Small intestine (tissue), 7 donors: ENCODE data around the gene ZFPM1. TPM values are rescaled to one million over a fixed set of nuclear protein-coding genes. Genes with fewer than 3 reads are reported as not detected.

ENCODE experiments used
- DNase-seq, 2 donors: peaks; one replicate each; pipeline versions ENCODE4 v3.0.0 to v3.0.0-alpha.2; 2013
- FAIRE-seq: peaks from 2 replicates; lab custom pipeline; 2012; peaks lifted over from hg19 to GRCh38; lab: Jason Lieb, UNC
- H3K27ac ChIP-seq, 3 donors: one replicate each; pipeline ENCODE4 v1.5.1; 2013; ENCODE audit warnings: low read length in 2 of 3, mild to moderate bottlenecking in 2 of 3, control low read depth in 1 of 3, inconsistent platforms in 1 of 3, low read depth in 1 of 3, moderate library complexity in 1 of 3
- H3K27me3 ChIP-seq, 3 donors: one replicate each; pipeline ENCODE4 v1.6.1; 2013; ENCODE audit warnings: low read length in 3 of 3, inconsistent platforms in 1 of 3; ENCODE audit not compliant: control insufficient read depth in 3 of 3, insufficient read depth in 3 of 3
- H3K36me3 ChIP-seq, 3 donors: one replicate each; pipeline ENCODE4 v1.6.1; 2013; ENCODE audit warnings: low read length in 3 of 3, inconsistent platforms in 1 of 3, low read depth in 1 of 3, mild to moderate bottlenecking in 1 of 3, moderate library complexity in 1 of 3; ENCODE audit not compliant: control insufficient read depth in 3 of 3, insufficient read depth in 2 of 3
- H3K4me1 ChIP-seq, 3 donors: one replicate each; pipeline ENCODE4 v1.6.1; 2013; ENCODE audit warnings: low read length in 2 of 3, inconsistent platforms in 1 of 3, low read depth in 1 of 3, mild to moderate bottlenecking in 1 of 3, moderate library complexity in 1 of 3; ENCODE audit not compliant: control insufficient read depth in 3 of 3, insufficient read depth in 2 of 3
- H3K4me3 ChIP-seq, 3 donors: one replicate each; pipeline ENCODE4 v1.5.1; 2013; ENCODE audit warnings: low read length in 3 of 3, control low read depth in 1 of 3, inconsistent platforms in 1 of 3, low read depth in 1 of 3, mild to moderate bottlenecking in 1 of 3, moderate library complexity in 1 of 3
- H3K9me3 ChIP-seq, 2 donors: one replicate each; pipeline ENCODE4 v1.6.1; 2013; ENCODE audit warnings: low read depth in 1 of 2, low read length in 1 of 2; ENCODE audit not compliant: control insufficient read depth in 2 of 2, insufficient read depth in 1 of 2
- WGBS, 3 donors: extraction: QIAGEN DNeasy Blood & Tissue Kit; methylation state at CpG; one replicate each; pipeline ENCODE4 v1.1.7; 2013; 5-methylcytosine and 5-hydroxymethylcytosine counted together
- polyA plus RNA-seq, 4 donors: library from polyadenylated mRNA; stranded (reverse) in 3 of 4; unstranded in 1 of 4; fragments of 200-250 nt in 3 of 4; fragments of 120-200 nt in 1 of 4; gene quantifications; one replicate each; pipeline versions ENCODE4 v1.2.1 to v1.2.3, GENCODE V29; 2013
- donor health status: healthy with polysubstance abuse.
- donor health status: control.
- donor health status: control.
- donor health status: Bipolar disorder and iron deficiency.
- donor health status: healthy.

Gene ZFPM1
- polyA plus RNA-seq, 4 donors = 8.1 to 26.6 (median 12.0) TPM

DNA sequence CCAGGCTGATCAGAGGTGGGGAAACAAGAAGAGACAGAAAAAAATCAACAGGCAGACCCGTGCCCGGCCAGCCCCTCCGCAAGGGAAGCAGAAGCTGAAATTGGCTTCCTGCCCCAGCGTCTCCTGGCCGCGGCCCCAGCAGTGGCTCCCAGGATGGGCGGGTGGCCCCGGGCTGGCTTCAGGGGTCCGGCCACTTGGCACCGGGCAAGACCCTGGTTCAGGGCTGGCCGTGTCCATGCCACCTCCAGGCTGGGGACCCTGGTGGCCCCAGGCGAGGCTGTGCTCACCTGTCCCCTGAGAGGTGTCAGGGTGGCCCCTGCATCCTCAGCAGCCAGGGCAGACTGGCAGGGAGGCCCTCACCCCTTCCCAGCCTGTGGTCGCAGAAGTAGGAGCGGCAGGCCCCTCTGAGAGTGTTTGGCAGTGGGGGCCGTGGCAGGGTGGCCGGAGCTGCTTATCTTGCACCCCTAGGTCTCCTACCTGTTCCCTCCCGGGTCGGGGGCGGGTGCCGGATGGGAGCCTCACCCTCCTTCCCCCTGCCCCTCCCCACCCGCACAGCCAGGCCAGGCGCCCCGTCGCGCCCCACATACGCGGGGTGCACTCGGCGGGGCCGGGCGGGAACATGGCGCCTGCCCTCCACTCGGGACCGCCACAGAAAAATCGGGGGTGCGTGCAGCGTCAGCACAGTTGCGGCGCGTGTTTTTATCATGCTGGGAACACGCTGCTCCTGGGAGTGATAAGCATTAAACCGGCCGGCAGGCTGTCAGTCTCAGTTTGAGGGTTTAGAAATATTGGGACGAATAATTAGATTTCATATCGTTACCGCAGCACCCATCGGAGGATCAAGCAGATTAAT lies 70.5 kb downstream of the ZFPM1 start:
- FAIRE-seq = no peak
- H3K9me3 ChIP-seq = no peaks in the 10 kb centered on the region
- peaks cover 7 to 56% (median 9%) of the 10 kb centered on the region in 3 donors for H3K4me1 ChIP-seq
- WGBS, 3 donors = 51 to 54% (median 53%) methylated on average over 34 to 47 of the region's 47 CpGs
- H3K4me3 ChIP-seq = no peak overlapping the region
- DNase-seq = peak in 1 of 2 donors; percentile 10
- H3K27me3 ChIP-seq = no peaks in the 10 kb centered on the region
- no peak overlapping the region for H3K27ac ChIP-seq
- H3K36me3 ChIP-seq = peaks cover 0 to 76% (median 0%) of the 10 kb centered on the region in 3 donors

DNA sequence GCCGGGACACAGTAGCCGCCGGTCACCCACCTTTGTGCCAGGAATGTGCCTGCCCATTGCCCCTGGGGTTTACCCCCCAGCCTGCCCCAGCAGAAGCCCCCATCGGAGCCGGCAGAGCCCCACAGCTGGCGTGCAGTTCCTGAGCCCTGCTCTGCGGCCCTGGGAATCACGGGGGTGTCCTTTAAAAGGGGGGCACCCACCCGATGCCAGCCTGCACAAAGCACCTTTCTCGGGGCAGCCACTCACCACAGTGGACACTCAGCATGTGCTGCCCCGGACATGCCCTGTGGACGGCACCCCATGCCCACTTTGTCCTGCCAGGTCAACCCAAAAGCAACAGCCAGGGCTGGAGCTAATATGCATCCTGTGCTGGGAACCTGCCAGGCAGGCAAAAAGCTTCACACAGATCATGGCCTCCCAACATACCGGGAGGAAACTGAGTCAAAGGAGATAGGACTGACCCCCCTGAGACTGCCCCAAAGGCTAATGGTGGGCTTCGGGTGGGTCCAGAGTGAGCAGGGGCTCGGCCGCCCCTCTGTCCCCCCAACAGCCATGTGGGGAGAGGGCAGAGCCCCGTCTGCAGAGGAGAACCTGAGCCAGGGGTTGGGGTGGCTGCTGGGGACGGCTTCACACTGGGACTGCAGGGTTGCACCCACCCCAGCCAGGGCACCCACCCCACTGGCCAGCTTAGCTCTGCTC lies 71.3 kb downstream of the ZFPM1 start:
- WGBS, 3 donors = 47 to 62% (median 61%) methylated on average over 18 of the region's 18 CpGs
- no peak overlapping the region for H3K4me3 ChIP-seq
- FAIRE-seq (no peak), DNase-seq (peak in 1 of 2 donors; percentile 26)
- no peaks in the 10 kb centered on the region for H3K27me3 ChIP-seq
- H3K27ac ChIP-seq = peak overlapping the region in 2 of 3 donors; percentile 59 to 80
- no peaks in the 10 kb centered on the region for H3K9me3 ChIP-seq
- peaks cover 7 to 64% (median 9%) of the 10 kb centered on the region in 3 donors for H3K4me1 ChIP-seq
- peaks cover 0 to 84% (median 1%) of the 10 kb centered on the region in 3 donors for H3K36me3 ChIP-seq

DNA sequence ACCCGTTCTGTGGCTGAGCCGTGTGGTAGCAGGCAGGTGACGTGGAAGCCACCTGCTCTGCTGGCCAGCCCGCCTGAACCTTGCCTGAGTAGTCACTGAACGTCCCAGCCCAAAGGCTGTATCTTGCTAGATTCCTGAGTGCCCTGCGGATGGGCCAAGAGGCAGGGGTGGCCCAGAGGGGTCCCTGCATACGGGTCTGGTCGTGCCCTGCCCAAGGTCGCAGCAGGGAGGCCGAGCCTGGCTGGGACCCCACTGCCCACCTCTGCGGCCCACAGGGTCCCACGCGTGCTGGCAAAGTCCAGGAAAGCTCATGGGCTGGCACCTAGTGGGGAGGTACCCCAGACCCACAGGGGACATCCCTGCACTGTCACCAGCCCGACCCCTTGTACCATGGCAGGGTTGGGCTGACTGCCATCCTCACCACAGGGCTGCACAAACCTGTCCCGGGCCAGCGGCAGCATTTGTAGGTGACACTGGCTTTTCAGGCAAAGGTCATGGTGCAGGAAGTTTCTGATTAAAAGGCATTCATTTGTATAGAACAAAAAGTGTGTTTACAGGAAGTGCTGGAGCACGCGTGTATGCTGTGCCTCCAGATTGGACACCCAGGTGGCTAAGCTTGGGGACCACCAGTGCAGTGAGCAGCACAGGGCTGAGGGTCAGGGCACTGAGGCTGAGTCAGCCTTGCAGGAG lies 72.0 kb downstream of the ZFPM1 start:
- peaks cover 7 to 71% (median 9%) of the 10 kb centered on the region in 3 donors for H3K4me1 ChIP-seq
- WGBS, 3 donors = 16 to 49% (median 33%) methylated on average over 18 of the region's 18 CpGs
- H3K27ac ChIP-seq = peak overlapping the region; percentile 12 to 80 (median 59)
- FAIRE-seq = no peak
- no peaks in the 10 kb centered on the region for H3K27me3 ChIP-seq
- DNase-seq = peak; percentile 43 to 85
- no peaks in the 10 kb centered on the region for H3K9me3 ChIP-seq
- H3K4me3 ChIP-seq = no peak overlapping the region
- H3K36me3 ChIP-seq = peaks cover 0 to 91% (median 3%) of the 10 kb centered on the region in 3 donors

DNA sequence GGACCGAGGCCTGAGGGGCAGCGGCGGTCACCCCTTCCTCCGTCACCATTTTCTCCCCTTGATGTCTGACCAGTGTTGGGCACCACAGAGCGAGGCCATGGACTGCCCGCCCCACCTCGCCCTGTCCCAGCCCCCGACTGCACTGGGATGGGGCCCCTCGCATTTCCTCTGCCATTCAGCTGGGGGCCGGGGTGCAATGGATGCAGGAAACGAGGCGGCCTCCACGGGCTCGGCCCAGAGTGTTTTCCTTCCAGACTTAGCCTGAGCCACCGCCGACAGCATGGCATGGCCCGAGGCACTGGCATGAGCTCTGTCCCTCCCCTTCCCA lies 72.5 kb downstream of the ZFPM1 start:
- Histone ChIP-seq H3K9me3 (no peaks in the 10 kb centered on the region), H3K4me1 (peaks cover 7 to 76% (median 9%) of the 10 kb centered on the region in 3 donors), H3K4me3 (no peak overlapping the region), H3K27ac (peak overlapping the region in 2 of 3 donors; percentile 59 to 80), H3K27me3 (no peaks in the 10 kb centered on the region), H3K36me3 (peaks cover 0 to 97% (median 3%) of the 10 kb centered on the region in 3 donors)
- DNase-seq (no peak), FAIRE-seq (no peak)
- WGBS, 3 donors = 35 to 48% (median 41%) methylated on average over 15 to 17 of the region's 17 CpGs

DNA sequence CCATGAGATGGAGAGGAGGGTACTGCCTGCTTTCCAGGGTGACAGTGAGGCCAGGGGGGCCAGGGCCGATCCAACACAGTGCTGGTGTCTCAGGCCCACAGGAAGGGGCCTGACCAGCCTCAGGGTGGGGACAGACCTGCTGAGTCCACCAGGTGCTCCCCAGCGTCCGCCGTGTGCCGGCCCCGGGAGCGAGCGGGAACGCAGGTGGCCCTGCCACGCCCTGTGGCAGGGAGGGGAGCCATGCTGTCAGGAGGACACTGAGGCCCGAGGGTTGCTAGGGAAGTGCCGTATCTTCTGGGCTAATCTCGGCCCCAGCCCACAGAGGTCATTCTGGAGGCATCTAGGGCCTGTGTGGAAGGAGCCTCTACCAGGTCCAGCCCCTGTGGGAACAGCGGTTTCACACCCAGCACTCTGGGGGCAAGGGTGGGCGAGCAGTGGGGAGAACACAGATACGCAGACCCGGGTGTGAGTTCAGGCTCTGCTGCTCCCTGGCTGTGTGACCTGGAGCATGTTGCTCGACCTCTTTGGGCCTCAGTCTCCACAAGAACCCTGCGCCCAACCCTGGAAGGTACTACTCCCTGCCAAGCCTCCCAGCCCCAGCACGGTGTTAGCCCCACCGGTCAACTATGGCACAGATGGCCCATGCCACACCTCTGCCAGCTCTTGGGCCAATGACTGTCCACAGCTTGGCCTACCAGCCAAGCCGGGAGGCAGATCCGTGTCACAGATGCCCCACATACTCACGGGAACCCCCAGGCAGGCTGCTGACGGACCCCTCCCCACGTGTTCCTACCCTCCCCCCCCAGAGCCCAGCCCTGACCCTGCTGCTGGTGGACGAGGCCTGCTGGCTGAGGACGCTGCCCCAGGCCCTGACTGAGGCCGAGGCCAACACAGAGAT lies 73.2 kb downstream of the ZFPM1 start:
- H3K4me3 ChIP-seq = no peak overlapping the region
- no peak for FAIRE-seq
- WGBS, 3 donors = 45 to 56% (median 46%) methylated on average over 27 to 29 of the region's 29 CpGs
- peak overlapping the region in 2 of 3 donors; percentile 59 to 80 for H3K27ac ChIP-seq
- peak; percentile 57 to 69 for DNase-seq
- H3K36me3 ChIP-seq = peaks cover 0 to 99% (median 5%) of the 10 kb centered on the region in 3 donors
- peaks cover 7 to 82% (median 9%) of the 10 kb centered on the region in 3 donors for H3K4me1 ChIP-seq
- no peaks in the 10 kb centered on the region for H3K27me3 ChIP-seq
- H3K9me3 ChIP-seq = no peaks in the 10 kb centered on the region

DNA sequence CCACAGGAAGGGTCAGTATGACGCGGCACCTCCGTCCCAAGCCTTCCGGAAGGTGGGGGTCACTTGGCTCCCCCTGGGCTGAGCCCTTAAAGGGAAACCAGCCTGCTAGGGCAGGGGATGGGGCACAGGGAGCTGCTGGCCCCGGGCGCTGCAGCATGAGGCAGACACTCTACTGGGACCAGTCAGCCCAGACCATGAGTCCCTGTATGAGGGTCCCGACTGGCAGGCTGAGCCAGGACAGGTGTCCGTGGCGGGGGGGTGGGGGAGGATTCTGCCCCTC lies 73.8 kb downstream of the ZFPM1 start:
- H3K27ac ChIP-seq = peak overlapping the region in 2 of 3 donors; percentile 35 to 59
- H3K36me3 ChIP-seq = peaks cover 0 to 99% (median 5%) of the 10 kb centered on the region in 3 donors

DNA sequence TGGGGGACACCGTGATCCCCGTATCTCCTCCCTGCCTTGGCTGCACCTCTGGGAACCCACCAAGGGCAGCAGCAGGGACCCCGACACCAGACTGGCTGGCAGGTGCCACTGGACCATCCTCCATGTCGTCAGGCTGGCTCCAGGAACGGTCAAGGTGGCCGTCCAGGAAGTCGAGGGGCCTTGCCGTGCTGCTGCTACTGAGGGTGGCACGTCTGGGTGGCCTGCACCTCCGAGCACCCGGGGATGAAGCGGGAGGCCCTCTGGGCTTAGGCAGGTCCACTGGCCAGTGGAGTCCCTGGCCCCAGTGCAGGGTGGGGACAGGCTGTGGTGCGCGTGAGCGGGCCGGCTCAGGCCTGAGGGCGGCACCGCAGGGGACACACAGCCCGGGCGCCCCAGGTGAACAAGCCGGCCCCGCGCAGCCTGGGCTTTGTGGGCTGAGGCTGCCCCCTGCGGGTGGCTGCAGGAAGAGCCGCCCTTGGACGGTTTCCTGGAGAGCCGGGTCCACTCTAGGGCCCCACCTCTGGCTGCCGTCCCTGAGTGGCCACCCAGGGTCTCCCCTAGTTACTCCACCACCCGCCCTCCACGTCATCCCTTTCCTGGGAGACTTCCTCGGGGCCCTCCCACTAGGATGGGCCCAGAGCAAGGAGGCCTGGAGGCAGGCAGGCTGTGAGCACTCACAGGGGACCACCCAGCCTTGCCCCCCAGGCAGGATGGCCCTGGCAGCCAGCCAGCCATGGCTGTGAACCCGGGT lies 74.3 kb downstream of the ZFPM1 start:
- H3K9me3 ChIP-seq = no peaks in the 10 kb centered on the region
- H3K4me3 ChIP-seq = no peak overlapping the region
- DNase-seq (peak; percentile 72 to 88), FAIRE-seq (no peak)
- no peaks in the 10 kb centered on the region for H3K27me3 ChIP-seq
- H3K27ac ChIP-seq = peak overlapping the region in 2 of 3 donors; percentile 35 to 59
- peaks cover 7 to 87% (median 9%) of the 10 kb centered on the region in 3 donors for H3K4me1 ChIP-seq
- H3K36me3 ChIP-seq = peaks cover 0 to 99% (median 5%) of the 10 kb centered on the region in 3 donors
- WGBS, 3 donors = 24 to 39% (median 28%) methylated on average over 26 to 32 of the region's 32 CpGs

More for the DNA sequence above, 73.8 kb downstream of the ZFPM1 start:
- peaks cover 7 to 87% (median 9%) of the 10 kb centered on the region in 3 donors for H3K4me1 ChIP-seq
- H3K27me3 ChIP-seq = no peaks in the 10 kb centered on the region
- no peaks in the 10 kb centered on the region for H3K9me3 ChIP-seq
- no peak overlapping the region for H3K4me3 ChIP-seq
- no peak for FAIRE-seq
- peak in 1 of 2 donors; percentile 39 for DNase-seq
- WGBS, 3 donors = 60 to 77% (median 68%) methylated on average over 8 to 9 of the region's 9 CpGs
